ENCODE results near the gene CYTIP.
A peak's percentile ranks its signal among the peaks of the same experiment; 100 is the strongest.

CYTIP gene

DNA sequence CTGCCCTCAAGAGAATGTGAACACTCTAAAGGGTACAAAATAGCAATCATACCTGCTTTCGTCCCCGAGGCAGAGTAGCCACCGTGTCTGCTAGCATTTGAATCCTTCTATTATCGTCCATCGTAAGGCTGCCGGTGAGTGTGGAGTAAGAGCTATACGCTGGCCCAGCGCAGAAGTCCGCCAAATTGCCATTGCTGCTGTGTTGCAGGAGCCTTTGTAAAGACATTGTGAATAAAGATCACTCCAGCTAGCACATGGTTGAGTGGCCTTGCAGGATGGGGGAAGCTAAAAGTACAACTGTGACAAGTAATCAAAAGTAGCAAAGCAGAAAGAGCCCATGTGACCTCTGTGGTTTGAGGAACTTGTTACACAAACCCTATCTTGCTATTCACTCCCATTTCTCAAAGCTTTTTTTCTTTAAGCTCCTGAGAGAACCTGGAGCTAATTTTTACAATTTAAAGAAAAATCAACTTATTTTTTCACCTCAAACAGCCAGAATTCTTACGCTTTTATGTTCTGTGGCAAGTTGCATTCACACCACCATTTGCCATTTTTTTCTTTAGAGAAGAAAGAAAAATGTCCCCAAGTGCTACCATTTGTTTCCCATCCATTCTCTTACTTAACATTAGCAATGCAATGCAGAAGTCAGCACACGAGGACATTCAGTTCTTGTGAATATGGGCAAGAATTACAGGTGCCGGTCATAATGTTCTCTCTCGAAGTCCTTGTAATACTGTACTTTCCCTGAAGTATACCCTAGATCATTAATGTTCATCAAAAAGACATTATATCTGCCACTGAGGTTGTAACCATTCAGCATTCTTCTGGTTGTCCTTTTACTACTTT is at the start of gene CYTIP:
CYTIP (minus strand) TSS at position 295 of the 846 bp plus-strand sequence; CDS start at position 226, 69 bp downstream.
- DNase-seq (ENCODE audit: low read depth), result no peak

GRCh38 chr2:157492189-157492773 is 48.4 kb upstream of the CYTIP start:
- DNase-seq (ENCODE audit: low read depth), result peak; percentile 61

GRCh38 chr2:157489983-157490382 is 46.1 kb upstream of the CYTIP start:
- no peak for DNase-seq (ENCODE audit: low read depth)

GRCh38 chr2:157488877-157489276 is 45.0 kb upstream of the CYTIP start:
- no peak for DNase-seq (ENCODE audit: low read depth)

- no peak for DNase-seq (ENCODE audit: low read depth)
These were observed 43.9 kb upstream of the CYTIP start for GRCh38 chr2:157487747-157488146.

DNA sequence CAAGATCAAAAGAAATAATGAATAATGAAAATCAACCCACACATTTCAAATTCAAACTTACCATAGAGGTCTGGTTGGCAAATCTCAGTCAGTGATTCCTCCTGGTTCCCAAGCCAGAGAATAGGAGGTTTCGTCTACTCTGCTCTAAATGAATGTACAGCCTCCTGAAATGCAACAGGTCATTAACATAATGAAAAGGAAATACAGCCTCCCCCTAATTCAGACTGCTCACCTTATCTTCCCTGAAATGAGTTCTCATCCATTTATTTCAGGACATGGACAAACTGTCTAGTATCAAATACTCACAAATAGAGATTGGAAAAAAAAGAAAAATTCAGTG is 43.4 kb upstream of the CYTIP start:
- DNase-seq (ENCODE audit: low read depth), result no peak

GRCh38 chr2:157486596-157487270 is 42.8 kb upstream of the CYTIP start:
- no peak for DNase-seq (ENCODE audit: low read depth)

- DNase-seq (ENCODE audit: low read depth), result no peak
These were observed 36.5 kb upstream of the CYTIP start for GRCh38 chr2:157480182-157480961.

GRCh38 chr2:157479081-157480027 is 35.5 kb upstream of the CYTIP start:
- no peak for DNase-seq (ENCODE audit: low read depth)

DNA sequence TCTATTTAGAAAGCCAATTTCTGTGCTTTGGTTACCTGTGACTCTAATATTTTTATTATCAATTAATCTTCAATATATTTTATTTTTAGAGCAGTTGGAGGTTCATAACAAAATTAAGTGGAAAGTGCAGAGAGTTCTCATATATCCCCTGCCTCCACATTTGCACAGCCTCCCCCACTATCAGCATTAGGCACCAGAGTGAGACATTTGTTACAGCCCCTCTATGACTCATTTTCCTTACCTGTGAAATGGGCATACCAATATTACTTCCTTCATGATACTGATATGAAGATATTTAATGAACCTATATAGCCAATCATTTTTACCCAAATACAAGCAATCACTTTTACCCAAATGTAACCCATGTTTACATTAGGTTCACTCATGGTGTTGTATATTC is 34.0 kb upstream of the CYTIP start:
- no peak for DNase-seq (ENCODE audit: low read depth)

DNA sequence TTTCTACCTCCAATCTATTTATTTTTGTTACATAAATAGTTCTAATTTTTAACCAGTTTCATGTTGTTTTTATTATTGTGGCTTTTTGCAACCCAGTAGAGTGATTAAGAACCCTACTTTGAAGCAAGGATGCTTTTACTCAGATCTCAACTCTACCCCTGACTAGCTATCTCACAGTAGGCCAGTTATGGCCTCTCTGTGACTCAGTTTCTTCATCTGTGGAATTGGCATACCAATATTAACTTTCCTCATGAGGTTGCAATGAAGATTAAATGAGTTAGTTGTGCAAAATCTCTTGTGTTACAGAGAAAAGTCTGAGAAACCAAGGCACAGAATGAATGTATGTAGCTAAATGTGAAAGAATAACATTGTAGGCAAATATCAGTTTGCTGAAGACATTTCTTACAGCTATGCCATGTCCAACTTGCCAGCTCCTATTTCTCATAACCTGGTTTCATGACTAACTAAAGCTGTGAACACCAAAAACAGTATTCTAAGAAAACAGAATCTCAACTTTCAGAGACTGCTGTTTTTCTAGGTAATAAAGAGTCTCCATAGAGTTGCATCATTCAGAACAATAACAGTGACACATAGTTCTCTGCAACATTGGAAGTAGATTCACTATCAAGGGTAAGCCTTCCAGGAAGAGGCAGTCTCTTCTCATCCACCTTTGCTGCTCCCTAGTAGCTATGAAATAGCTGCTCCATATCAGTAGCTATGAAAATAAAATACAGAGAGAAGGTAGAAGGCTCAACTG is 33.2 kb upstream of the CYTIP start:
- DNase-seq (ENCODE audit: low read depth), result no peak

GRCh38 chr2:157475722-157476390 is 32.0 kb upstream of the CYTIP start:
- no peak for DNase-seq (ENCODE audit: low read depth)

GRCh38 chr2:157473581-157473980 is 29.7 kb upstream of the CYTIP start:
- no peak for DNase-seq (ENCODE audit: low read depth)

GRCh38 chr2:157471078-157471477 is 27.2 kb upstream of the CYTIP start:
- DNase-seq (ENCODE audit: low read depth), result no peak

DNA sequence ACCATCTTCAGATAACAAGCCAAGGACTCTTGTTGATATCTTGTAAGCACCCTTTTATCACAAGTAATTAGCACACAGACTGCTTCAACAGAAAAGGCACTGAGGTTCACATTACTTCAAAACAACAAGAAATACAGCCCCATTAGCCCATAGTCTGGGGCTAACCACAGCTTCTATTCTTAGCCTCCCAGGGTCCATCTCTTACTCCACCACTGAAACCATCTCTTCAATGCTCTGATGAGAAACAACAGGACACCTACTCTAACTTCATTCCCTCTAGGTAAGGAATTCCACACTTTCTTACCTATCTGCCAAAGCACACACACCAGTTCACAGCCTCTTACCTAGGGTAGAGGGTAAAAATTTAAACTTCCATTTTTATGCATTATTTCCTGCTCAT is 26.4 kb upstream of the CYTIP start:
- DNase-seq (ENCODE audit: low read depth), result no peak

DNA sequence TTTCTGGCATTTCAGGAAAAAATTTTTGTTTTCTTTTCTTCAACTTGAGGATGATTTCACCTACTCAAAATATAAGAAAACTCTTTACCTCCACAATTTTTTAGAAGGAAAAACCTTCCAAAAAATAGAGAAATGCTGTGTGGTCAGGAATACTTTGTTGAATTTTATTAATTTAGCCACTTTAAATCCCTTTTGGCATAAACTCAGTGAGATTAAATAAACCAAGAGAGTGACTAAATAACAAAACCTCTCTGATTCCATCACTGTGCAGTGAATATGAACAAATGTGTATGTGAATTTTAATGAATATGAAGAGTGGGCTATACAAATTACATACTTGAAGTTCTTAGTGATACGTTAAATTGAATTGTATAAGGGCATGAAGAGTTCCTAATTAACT is 25.8 kb upstream of the CYTIP start:
- no peak for DNase-seq (ENCODE audit: low read depth)

DNA sequence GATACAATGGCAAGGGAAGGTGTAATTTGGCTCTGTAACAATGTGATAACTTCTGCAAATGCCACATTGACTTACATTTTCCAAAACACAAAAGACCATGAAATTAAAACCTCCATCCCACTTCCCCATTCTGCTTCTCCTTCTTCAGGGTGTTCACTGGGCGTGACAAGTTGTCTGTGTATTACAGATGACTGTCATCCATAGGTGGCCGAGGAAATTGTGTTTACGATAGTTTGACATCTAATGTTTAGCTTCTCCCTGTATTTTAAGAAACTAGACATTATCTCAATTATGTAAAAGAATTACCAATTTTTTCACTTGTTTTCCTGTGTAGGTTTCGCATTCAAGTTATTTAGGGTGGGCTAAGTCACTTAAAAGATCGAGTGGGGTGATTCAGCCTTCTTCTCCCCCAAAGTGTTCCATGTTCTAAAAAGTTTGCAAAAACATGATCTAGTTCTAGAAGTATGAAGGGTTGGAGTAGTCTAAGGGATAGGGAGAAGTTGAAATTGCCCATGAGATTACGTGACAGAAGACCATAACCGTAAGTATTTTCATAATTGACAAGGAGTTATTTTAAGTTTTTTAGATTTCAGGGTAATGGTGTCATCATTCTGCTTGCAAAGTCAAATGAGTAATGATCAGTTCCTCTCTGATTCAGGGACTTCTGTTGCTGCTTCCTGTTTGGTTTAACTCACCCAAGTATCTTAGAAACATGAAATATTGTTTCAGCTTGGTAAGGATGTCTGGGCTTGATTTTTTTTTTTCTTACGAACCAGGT is 25.2 kb upstream of the CYTIP start:
- no peak for DNase-seq (ENCODE audit: low read depth)

DNA sequence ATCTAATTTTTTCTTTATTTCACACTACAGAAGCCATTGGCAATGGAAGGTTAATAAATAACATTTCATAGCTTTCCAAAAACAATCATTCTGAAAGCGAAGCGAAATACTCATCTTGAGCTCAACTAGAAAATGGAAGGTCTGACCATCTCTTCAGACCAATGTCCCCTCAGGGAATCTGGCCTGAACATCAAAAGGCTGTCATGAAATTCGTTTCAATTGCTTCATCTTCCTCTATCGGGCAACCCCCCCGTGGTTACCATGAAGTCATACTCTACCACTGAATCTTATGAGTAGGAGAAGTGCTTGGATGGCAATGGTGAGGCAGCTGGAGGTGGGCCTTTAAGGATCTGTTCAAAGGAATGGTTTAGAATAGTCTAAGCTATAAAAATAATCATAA is 22.9 kb upstream of the CYTIP start:
- no peak for DNase-seq (ENCODE audit: low read depth)

GRCh38 chr2:157465554-157465953 is 21.7 kb upstream of the CYTIP start:
- no peak for DNase-seq (ENCODE audit: low read depth)
